NB4 (cell line): ENCODE results near the gene BACH1.

Source experiments
- DNase-seq: peaks from one replicate; pipeline ENCODE4 v3.0.0; 2010; ENCODE audit warnings: low read depth
- H3K4me3 ChIP-seq: one replicate; pipeline ENCODE4 v1.5.1; 2011; ENCODE audit warnings: mild to moderate bottlenecking, low read depth, low read length, moderate library complexity
- MAX ChIP-seq: IDR thresholded peaks from 2 replicates; pipeline ENCODE4 v1.6.1; 2011; ENCODE audit warnings: low read depth, low read length
- MYC ChIP-seq: IDR thresholded peaks from 2 replicates; pipeline ENCODE4 v1.6.1; 2011; ENCODE audit warnings: low read depth, low read length
- POLR2A ChIP-seq: IDR thresholded peaks from 2 replicates; pipeline ENCODE4 v1.6.1; 2011; ENCODE audit warnings: mild to moderate bottlenecking; ENCODE audit not compliant: insufficient read length; ENCODE audit errors: extremely low read depth
- TF ChIP-seq, protein P1 (sequence below): IDR thresholded peaks from one replicate; pipeline ENCODE4 v1.5.1; 2012; ENCODE audit warnings: low read depth, low read length

Gene BACH1

GRCh38 chr21:29306920-29307319 lies 8.2 kb downstream of the BACH1 start:
- DNase-seq = no peak
- no peak overlapping the region for H3K4me3 ChIP-seq
- no peak for TF ChIP-seq MAX
- TF ChIP-seq POLR2A = no peak
- TF ChIP-seq, protein P1, sequence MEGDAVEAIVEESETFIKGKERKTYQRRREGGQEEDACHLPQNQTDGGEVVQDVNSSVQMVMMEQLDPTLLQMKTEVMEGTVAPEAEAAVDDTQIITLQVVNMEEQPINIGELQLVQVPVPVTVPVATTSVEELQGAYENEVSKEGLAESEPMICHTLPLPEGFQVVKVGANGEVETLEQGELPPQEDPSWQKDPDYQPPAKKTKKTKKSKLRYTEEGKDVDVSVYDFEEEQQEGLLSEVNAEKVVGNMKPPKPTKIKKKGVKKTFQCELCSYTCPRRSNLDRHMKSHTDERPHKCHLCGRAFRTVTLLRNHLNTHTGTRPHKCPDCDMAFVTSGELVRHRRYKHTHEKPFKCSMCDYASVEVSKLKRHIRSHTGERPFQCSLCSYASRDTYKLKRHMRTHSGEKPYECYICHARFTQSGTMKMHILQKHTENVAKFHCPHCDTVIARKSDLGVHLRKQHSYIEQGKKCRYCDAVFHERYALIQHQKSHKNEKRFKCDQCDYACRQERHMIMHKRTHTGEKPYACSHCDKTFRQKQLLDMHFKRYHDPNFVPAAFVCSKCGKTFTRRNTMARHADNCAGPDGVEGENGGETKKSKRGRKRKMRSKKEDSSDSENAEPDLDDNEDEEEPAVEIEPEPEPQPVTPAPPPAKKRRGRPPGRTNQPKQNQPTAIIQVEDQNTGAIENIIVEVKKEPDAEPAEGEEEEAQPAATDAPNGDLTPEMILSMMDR = no peak
- TF ChIP-seq MYC = no peak

GRCh38 chr21:29307718-29308455 lies 9.2 kb downstream of the BACH1 start:
- DNase-seq = no peak
- TF ChIP-seq POLR2A = no peak
- TF ChIP-seq MYC = no peak
- no peak for TF ChIP-seq MAX
- TF ChIP-seq, protein P1 = no peak
- no peak overlapping the region for H3K4me3 ChIP-seq

DNA sequence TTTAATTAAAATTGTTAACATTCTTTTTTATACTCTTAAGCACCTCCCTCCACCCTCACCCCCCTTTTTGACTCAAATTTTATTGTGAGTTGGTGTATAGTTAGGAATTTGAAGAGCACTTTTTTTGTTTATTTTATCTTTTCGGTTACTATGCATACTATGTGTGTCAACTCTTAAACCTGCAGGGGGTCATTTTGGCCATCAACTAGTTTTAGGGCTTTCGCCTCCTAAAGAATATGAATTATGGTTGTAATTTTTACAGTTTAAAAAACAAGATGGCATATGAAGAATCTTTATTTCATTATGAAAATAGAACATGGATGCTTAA lies 9.7 kb downstream of the BACH1 start:
- TF ChIP-seq POLR2A = no peak
- TF ChIP-seq, protein P1 = no peak
- no peak for TF ChIP-seq MYC
- TF ChIP-seq MAX = no peak
- no peak overlapping the region for H3K4me3 ChIP-seq
- DNase-seq = no peak

DNA sequence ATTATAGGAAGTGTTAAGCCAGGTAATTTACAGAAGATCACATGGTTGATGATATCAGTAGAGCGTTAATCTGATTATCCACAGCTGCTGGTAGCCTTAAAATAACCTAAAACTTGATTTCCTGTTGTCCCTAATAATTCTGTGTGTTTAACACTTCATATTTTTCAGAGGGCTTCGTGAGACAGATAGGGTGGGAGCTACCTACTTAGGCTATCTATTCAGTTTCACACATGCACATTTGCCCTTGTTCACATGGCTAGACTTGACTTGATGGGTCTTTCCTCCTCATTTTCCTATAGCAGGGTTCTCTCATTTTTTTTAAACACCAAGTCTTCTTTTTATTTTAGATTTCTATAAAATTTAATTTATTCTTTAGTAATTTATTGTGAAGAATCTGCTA lies 11.0 kb downstream of the BACH1 start:
- DNase-seq = no peak

GRCh38 chr21:29311802-29312201 lies 13.1 kb downstream of the BACH1 start:
- TF ChIP-seq MYC (no peak), MAX (no peak), POLR2A (no peak)
- TF ChIP-seq, protein P1 = no peak
- no peak overlapping the region for H3K4me3 ChIP-seq
- DNase-seq = no peak

More for the DNA sequence above, 11.0 kb downstream of the BACH1 start:
- H3K4me3 ChIP-seq = no peak overlapping the region
- TF ChIP-seq POLR2A = no peak
- no peak for TF ChIP-seq MAX
- TF ChIP-seq MYC = no peak

GRCh38 chr21:29312981-29313380 lies 14.3 kb downstream of the BACH1 start:
- DNase-seq = no peak
- TF ChIP-seq MYC = no peak
- no peak for TF ChIP-seq POLR2A
- no peak for TF ChIP-seq MAX
- TF ChIP-seq, protein P1 = no peak
- no peak overlapping the region for H3K4me3 ChIP-seq
